KG1 (cell line): ENCODE results near the gene ELAVL4.

ENCODE experiments used
- DNase-seq: peaks from one replicate; lab custom pipeline; 2025; lab: John Stamatoyannopoulos, UW

The ELAVL4 gene

DNA sequence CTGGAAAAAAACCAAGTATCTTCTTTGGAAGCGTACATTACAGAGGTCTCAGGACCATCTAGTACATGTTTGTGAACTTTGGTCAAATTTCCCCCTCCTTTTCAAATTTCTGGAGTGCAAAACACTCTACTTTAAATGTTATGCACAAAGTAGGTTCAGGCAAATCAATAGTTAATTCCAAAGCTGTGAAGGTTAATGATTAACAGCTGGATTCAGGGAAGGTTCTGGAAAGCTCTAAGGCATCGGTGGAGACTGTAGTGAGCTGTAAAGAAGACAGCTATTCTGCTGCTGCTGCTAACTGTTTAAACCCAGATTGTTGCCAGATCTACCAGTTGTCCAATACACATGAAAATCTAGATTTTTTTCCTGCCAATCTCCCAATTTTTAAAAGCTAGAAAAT is 70.9 kb downstream of the ELAVL4 start:
- no peak for DNase-seq

DNA sequence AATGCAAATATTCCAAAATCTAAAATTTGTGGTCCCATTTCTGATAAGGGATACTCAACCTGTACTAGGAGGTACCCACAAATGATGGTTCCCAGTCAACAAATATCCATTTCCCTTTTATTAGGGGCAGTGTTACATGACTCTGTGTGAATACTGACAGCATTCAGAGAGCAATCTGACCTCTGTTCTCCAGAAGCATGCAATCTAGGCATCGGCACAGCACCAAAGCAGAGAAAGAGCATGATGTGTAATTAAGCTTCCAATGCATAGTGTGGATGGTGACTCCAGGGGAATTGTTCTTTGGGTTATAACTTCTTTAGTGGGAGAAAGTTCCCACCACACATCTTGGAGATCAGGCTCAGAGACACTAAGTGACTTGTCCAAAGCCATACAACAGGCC is 71.6 kb downstream of the ELAVL4 start:
- DNase-seq, result no peak

DNA sequence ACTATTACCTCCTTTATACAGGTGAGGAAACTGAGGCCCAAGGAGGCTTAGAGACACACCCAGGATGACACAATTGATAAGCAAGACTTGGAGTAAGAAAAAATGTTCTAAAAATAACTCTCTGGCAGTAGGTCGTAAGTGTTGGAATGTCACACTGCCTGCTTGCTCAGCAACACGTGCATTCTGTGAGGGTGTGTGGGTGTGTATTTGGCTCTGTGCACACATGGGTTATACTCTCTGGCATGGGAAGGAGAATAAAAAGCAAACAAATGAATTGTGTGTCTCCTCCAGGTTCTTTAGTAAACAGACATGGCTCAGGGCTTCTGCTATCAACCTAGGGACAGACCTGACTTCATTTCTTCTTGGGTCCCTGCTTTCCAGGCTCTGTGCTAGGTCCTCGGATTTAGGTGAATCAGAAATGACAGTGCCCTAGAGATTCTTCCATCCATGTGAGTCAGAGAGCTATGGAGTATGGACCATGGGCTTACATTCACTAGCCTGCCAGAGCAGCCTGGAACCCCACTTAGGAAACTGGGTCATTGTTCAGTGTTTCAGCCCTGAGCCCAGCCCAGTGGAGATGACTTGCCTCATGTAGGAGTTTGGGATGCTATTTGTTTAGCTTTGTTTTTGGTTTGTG is 72.4 kb downstream of the ELAVL4 start:
- DNase-seq, result no peak

DNA sequence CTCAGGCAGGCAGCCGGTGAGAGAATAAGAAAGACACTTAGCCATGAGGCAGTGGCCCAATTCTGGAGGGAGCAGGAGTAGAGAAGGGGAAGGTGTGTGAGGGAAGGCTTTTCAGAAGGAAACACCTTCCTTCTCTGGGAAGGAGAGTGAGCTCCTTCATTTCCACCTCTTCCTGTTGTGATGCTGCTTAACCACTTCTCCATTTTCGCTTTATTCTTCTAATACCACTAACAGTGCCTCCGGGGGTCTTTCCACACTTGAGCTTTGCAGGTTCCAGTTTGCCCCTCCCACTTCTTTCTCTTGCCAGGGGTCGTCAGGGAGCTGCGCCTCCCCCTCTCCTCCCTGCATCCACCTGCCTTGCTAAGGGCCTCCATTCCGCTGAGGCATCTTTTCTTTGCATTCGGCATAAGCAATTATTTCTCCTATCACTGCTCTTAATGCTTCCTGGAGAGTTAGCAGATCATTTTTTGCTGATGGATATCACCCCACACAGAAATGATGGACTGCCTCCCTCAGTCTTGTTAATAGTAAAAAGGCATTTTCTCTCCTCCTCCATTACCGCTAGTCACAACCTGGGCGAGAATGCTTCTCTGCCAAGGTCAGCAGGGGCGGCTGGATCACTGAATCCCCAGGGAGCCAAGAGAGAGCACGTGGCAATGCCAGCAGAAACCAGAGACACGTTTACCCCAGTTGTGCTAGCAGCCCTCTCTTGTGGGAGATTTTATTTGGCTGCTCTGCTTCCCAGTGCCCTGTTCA is 74.8 kb downstream of the ELAVL4 start:
- DNase-seq, result no peak

DNA sequence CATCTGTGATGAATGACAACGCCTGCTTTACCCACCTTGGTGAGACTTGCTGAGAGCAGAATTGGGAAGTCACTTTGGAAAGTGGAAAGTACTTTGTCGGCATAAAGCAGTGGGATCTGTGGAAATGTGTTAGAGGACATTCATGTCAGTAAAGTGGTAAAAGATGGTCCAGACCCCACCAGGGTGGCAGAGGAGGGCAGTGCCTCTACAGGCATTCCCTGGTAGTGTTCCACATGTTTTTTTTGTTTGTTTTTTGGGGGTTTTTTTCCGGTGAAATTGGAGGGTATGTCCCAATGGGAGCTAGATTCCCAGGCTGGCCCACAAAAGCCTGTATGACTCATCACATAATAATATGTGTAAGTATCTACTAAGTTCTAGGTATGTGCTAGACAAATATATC is 80.6 kb downstream of the ELAVL4 start:
- DNase-seq, result no peak

DNA sequence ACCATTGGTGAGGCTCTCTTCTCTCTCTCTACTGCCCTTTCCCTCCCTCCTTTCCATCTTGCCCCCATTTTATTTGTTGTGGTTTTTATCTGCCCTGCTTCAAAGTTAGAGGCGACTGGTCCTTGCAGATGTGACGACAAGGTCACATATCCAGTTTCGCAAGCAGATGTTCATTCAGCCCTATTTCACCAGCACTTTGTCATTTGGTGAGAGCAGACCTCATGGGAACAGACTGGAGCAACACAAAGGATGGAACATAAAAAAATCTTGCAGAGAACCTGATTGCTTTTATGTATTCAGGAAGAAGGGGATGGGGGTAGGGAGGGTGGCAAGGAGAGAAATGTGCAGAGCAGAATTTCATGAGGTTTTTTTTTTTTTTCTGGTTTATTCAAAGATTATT is 84.3 kb downstream of the ELAVL4 start:
- DNase-seq, result no peak

DNA sequence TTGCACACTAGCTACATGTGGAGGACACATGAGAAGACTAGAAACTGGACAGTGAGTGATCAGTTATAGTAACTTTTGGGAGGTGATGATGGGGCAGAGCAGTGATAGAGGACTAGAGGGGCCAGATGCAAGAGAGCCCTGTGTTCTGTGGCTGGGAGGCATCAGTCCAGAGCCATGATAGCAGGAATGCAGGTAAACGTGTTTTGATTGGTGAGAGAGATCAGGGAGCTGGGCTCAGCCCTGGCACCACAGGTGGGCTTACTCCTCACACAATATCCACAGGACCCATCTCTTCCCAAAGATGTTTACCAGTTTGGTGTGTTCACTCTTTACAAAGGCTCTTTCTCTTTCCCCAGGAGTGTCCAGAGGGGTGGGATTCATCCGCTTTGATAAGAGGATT is 86.5 kb downstream of the ELAVL4 start:
- no peak for DNase-seq

DNA sequence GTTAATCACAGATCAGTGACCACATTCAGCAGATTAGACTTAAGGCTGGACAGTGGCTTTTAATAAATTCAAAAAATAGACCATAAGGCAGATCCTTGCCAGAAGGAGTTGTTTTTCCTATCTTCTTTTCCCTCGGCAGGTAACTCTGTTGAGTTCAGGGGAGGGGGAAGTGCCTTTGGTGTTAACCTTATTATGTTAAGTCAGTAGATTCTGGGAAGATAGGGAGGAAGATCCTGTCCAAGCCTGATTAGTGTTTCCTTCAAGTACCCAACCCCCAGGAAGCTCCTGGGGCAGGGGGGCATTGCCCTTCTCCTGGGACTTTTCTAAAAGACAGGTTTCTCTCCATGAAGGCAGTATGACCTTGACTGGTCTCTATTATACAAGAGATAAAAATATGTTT is 87.4 kb downstream of the ELAVL4 start:
- DNase-seq, result no peak

DNA sequence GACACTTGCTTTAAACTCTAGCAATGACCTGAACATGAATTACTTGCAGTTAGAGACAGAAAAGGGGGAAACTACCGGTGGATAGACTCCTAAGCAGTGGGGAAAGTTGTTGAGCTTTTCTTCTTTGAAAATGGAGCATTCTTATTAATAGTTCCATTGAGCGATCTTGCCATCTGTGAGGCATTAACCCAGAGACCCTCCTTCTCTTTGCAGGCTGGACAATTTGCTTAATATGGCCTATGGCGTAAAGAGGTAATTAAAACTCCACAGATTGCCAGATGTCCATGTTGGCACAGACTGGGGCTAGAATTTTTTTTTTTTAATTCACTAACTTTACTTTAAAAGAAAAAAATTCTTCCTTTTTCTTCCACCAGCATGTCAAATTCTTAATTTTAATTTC is 88.5 kb downstream of the ELAVL4 start:
- DNase-seq, result no peak

DNA sequence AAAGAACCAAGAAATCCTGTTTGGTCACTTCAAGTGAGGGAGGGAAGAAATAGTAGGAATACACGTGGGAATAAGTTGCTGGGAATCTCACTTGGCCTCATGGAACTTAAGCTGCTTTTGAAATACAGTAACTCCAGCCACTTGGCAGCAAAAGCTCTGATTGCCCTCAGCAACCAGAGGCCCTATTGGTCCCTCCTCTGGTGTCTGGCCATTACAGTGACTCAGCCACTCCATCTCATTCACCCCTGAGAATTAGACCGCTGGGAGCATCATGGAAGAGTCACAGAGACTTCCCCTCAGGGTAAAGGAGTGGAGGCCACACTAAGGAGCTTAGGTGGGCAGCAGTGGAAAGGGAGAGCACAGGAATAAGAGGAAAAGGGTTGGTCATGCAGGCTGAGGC is 99.6 kb downstream of the ELAVL4 start:
- no peak for DNase-seq

DNA sequence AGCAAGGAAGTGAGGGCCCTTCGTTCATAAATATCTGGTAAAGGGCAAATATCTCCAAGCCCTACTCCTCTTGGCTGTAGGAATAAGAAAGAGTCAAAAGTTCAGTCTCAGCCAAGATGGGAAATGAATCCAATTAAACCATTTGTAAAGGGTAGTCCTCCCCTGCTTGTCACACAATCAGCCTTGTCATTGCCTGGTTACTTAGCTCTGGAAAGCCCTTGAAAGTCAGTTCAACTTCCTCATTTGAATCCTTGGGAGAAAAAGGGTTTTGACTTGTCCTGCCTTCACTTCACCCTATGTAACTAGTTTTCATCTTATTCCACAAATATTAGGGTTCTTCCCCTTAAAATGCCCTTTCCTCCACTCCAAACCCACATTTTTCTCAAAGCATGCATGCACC is 100.0 kb downstream of the ELAVL4 start:
- no peak for DNase-seq

DNA sequence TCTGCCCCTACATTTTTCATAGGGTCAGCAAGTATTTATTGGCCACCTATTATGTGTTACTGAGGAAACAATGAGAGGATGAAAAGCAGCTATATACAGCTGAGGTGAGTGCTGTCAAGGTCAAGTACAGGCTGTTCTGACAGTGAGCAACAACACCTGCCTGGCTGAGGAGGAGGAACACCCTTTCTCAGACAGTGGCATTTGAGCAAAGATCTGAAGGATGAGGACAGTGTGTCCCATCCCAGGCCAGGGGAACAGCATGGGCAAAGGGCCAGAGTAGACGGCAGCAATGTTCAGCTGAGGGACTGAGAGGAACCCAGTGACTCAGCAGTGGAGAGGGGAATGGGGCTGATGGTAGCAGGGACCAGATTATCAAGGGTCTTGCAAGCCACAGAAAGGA is 101.0 kb downstream of the ELAVL4 start:
- DNase-seq, result no peak

DNA sequence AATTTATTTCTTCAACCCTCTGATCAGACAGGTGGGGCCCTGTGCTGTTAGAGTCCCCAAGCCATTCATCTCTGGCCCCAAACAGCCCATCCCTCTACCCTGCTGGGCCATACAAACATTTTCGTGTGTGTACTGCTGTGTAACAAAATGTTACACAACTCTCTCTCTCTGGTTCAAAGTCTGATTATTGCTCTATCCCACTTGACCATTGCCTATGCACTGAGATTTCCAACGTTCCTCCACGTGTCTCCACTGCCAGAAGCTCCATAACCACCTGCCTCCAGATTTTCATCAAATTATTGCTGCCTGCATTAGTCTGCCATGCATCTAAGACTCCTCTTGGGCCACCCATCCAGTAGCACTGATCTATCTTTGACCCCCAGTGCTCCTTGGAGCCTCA is 104.8 kb downstream of the ELAVL4 start:
- DNase-seq, result no peak

DNA sequence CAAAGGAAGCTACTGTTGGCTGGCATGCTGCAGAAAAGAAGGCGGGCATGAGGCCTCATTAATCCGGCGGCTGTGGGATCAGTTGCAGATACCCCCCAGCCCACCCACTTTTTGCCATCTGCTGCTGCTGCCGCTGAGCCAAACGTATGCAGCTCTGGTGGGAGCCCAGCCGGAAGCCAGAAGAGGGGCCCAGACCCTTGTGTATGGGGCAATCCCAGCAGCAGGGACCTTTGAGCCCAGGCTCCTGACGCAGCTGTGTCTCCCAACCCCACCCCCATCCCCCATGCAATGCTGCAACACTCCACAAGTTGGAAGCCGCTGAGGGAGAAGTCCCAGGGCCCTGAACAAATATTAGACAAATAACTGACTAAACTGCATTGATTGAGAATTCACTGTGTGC is 106.0 kb downstream of the ELAVL4 start:
- DNase-seq, result no peak

DNA sequence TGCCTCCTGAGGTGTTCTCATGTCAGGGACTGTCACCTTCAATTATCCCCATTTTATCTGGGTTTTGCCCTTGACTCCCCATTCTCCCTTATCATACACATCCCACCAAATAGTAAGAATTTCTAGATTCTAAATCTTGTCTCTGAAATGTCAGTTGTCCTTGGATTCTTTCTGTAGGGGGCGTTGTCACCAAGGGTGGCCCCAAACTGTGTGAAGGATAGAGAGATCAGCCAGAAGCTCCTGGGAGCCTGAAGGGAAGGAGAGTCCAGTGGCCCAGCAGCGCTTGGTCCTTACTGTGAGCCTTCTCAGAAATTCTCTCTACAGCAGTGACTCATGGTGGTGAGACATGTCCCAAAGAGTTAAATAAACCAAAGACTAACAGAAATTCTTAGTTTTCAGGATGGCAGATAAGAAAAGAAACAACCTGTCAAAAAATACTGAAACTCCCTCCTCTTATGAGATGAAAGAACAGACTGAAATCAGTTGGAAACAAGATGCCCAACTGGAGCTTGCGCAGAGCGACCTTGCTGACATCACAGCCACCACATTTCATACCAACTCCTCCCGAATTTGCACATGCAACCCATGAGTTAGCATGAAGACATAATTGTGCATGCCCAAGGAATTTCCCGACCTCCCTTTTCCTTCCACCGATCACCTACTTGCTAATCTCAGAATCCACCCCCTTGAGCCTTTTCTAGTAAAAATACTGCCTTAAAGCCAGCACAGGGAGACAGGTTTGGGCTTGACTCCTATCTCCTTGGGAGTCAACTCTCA is 109.8 kb downstream of the ELAVL4 start:
- DNase-seq, result no peak

DNA sequence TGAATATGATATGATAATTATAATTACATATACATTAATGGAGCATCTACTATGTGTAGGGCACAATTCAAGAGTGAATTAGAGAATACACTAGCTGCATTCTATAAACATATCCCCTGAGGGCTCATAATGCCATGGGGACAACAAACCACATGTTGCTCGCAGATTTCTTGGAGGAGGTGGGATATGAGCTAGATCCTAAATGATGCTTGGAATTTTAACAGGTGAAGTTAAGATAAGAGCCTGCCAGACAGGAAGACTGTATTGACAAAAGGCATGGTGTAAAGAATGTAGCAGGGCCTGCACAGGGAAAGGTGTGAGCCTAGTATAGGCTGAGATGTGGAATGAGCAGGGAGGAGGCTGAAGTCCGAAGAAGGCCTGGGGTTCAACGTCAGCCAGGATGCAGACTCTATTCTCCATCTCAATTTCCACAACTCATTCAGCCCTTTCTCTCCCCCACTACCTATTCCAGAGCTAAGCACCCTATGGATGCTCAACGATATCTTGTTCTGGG is 120.2 kb downstream of the ELAVL4 start:
- no peak for DNase-seq

DNA sequence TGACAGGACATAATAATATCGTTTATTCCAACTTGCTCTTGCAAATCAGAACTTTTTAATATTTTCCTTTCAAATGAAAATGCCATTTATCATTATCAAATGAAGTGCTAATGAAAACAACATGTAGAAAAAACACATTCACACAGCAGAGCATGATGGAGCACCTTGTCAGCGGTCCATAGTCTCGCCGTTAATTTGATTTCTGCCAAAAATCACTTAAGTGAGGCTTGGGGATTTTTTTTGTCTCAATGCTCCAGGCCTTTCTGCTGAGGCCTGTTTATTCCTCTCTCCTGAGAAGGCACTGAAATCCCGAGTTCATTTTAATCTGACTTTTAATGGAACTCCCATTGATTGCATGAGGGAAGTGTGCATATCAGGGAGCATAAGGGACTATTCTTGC is 122.5 kb downstream of the ELAVL4 start:
- no peak for DNase-seq

DNA sequence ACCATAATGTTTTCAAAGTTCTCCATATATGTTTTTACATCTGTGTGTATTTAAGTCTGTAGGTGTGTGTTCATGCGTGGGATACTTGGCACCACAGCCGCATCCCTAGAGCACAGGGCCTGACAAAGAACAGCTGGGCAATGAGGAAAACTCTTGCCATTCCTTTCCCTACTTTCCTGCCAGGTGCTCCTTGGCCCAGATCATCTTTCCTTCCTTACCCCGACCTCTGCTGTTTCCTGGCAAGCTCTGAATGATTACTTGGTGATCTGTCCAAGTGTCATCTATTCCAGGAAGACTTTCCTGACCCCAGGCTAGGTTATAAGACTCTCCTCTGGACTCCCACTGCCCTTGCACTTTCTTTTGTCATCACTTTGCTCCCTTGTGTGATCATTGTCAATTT is 123.6 kb downstream of the ELAVL4 start:
- DNase-seq, result no peak

DNA sequence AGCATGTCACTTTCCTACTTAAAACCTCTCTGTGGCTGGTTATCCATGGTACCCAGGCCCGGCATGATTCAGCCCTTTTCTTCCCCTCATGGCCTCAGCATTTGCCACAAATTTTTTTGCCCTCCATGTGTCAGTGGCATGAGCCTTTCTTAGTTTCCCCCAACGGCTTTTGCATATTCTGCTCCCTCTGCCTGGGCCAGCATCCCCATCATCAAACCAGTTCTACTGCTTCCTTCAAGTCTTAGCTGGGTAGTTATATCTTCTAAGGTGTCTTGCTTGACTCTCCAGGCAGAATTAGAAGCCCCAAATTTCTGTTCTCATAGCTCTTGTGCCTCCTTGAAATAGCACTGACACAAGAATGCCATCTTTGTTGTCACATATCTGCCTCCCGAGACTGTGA is 127.9 kb downstream of the ELAVL4 start:
- DNase-seq, result no peak

DNA sequence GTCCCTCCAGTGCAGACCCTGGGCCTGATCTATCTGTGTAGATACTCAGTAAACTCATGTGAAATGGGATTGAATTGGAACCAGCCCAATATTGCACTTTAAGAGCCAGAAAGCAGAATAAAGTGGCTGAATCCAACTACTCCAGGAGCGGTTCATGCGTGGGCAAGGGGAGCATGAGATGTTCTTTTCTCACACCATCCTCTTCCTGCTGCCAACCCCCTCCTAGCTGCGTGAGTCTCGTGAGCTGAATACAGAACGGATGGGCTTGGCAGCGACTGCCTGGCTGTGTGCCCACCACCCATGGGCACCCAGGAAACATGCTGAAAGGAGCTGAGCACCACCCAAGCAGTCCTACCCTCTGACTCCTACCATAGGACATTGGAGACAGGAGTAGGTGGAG is 128.3 kb downstream of the ELAVL4 start:
- no peak for DNase-seq

DNA sequence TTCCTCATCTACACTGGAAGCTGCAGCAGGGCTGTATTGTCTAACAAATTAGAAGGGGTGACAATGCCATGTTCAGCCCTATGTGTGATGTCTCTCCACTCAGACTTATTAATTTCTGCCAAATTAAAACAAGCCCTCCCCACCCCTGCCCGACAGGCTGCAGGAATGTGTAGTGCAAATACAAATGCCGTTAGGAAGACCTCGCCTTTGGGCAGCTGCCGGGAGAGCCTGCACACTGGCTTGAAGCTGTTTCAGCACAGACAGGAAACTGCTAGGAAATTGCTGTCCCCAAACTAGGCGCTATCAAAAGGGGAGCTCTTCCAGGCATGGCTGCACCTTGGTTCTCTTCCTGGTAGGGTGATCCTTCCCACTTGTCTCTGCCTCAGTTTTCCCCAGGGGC is 135.2 kb downstream of the ELAVL4 start:
- no peak for DNase-seq

DNA sequence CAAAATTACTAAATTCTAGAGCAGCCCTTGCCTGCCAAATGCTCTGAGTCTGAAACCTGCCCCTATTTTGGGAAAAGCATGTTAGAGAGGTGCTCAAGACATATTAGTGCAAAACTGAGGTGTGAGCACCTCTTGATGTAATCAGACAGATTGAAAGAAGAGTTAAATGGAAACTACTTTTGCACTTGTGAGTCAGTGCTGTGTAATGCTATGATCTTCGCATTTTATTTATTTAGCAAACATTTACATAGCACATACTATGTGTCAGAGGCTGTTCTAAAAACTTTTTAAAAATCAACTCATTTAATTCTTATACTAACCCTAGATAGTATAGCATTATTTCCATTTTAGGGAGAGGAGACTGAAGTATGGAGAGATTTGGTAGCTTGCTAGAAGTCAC is 138.1 kb downstream of the ELAVL4 start:
- DNase-seq, result no peak

DNA sequence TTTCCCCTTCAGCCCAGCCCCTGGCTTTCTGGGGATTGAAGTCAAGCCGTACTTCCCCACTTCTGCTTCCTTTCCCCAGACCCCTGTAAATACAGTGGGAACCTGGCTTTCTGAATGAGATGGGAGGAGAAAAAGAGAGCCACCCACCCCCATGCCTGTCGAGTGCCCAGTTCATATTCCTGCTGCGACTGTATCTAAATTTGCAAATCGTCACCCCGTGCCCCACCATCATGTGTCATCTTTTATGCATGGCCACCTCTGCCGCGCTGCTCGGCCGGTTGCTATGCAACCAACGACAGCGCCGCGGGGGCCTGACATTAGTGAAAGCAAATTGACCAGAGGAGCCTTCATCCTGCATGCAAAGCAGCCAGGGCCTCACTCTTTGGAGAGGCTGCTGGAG is 143.0 kb downstream of the ELAVL4 start:
- no peak for DNase-seq
